ENCODE measurements around the gene CPNE6. TPM values are rescaled to one million over a fixed set of nuclear protein-coding genes. Genes with fewer than 3 reads are reported as not detected.
"Not testable (repeated sequence)": the region's sequence is repeated elsewhere in the genome, so short reads cannot be mapped to it uniquely, and the experiment has no call there.

The CPNE6 gene
- total RNA-seq, 1 experiment from 2014 or later = not detected

- no CpG with 5 or more reads among the region's 10 CpGs for WGBS (ENCODE audit: extremely low coverage, insufficient read length, low lambda C conversion rate)
- H2AFZ ChIP-seq (ENCODE audit: low read length) = not testable (repeated sequence)
- TF ChIP-seq CTCF (conservative IDR thresholded peaks at IDR 0.05) = 0 out of 3 replicates have a peak, but pooled peaks have one; percentile 6
Observed at GRCh38 chr14:24036963-24037657, 34.3 kb upstream of the CPNE6 start.

More at GRCh38 chr14:24036963-24037657, 34.3 kb upstream of the CPNE6 start:
- H3K23me2 ChIP-seq (ENCODE audit: insufficient read length, low read depth, low read length, poor library complexity, severe bottlenecking); H2BK5ac ChIP-seq (ENCODE audit: insufficient read length, low read length); H3K27me3 ChIP-seq (ENCODE audit: insufficient read depth, low read length); H3K79me2 ChIP-seq (ENCODE audit: insufficient read depth, low read length); H4K91ac ChIP-seq (ENCODE audit: insufficient read length, low read depth, low read length); H4K20me1 ChIP-seq (ENCODE audit: control insufficient read depth, insufficient read depth, insufficient read length); H2AK5ac ChIP-seq (ENCODE audit: insufficient read length, low read length); H4K5ac ChIP-seq (ENCODE audit: insufficient read length, low read depth, low read length); H3K36me3 Mint-ChIP-seq (ENCODE audit: insufficient read depth in 1 of 3, low read depth in 3 of 3); H3K23ac ChIP-seq (ENCODE audit: insufficient read length, low read depth, low read length); H3K56ac ChIP-seq (ENCODE audit: insufficient read length, low read depth, low read length); H3K14ac ChIP-seq (ENCODE audit: insufficient read depth, low read length); H3K4ac ChIP-seq (ENCODE audit: low read depth, low read length); H2BK120ac ChIP-seq (ENCODE audit: low read depth, low read length, poor library complexity, severe bottlenecking); H2BK15ac ChIP-seq (ENCODE audit: low read depth, low read length); H3K27ac ChIP-seq (ENCODE audit: insufficient read length, low read depth, low read length); H3K9ac ChIP-seq (ENCODE audit: extremely low read depth, insufficient read length, low read length); H2BK20ac ChIP-seq (ENCODE audit: low read depth, low read length, poor library complexity, severe bottlenecking); H3K18ac ChIP-seq (ENCODE audit: insufficient read length, low read depth, low read length); H3K9me3 ChIP-seq (ENCODE audit: control insufficient read depth, low read depth, low read length); H3K79me1 ChIP-seq (ENCODE audit: insufficient read depth, low read depth, low read length, poor library complexity, severe bottlenecking); H2BK12ac ChIP-seq (ENCODE audit: insufficient read length, low read depth, low read length); H3K27me3 Mint-ChIP-seq (ENCODE audit: low read depth); DNase-seq; H4K8ac ChIP-seq (replicated peaks; ENCODE audit: insufficient read length, low read depth, low read length); H3K4me1 ChIP-seq (ENCODE audit: insufficient read depth, low read length); H3T11ph ChIP-seq (ENCODE audit: low read length): not testable (repeated sequence)
- H3K9me3 Mint-ChIP-seq = peaks cover 6 to 12% of the 10 kb centered on the region in 2 experiments
- peak overlapping the region; percentile 82 to 90 for H3K4me3 Mint-ChIP-seq
- H3K4me1 Mint-ChIP-seq = peaks cover 10 to 16% of the 10 kb centered on the region in 2 experiments
- peak overlapping the region; percentile 94 for H3K4me2 ChIP-seq (ENCODE audit: insufficient read depth, insufficient read length, low read length)
- peak overlapping the region in 2 of 3 experiments; percentile 29 to 55; a peak in 3 of 7 replicates for H3K27ac Mint-ChIP-seq

Measured in H9 (cell line).